ENCODE measurements around the gene USP34.

GRCh38 chr2:61456070-61456745 lies 14.7 kb downstream of the USP34 start:
- TF ChIP-seq CTCF (IDR thresholded peaks at IDR 0.05; ENCODE audit: low read length) = no peak
- TF ChIP-seq EZH2phosphoT487 (IDR thresholded peaks at IDR 0.05; ENCODE audit: low read length) = no peak

Data from MM.1S (cell line).